VCaP (cell line): Measurements from ENCODE around the gene ZNF277.

Experiments
- H3K27ac ChIP-seq: fragments of 450-650 bp; 2 replicates; pipeline ENCODE4 v1.5.1; 2017
- CTCF ChIP-seq: fragments of 450-650 bp; conservative IDR thresholded peaks from 2 replicates; pipeline ENCODE4 v1.5.1; 2017; ENCODE audit warnings: mild to moderate bottlenecking, moderate library complexity

The ZNF277 gene

GRCh38 chr7:112185005-112185834 lies 21.3 kb upstream of the ZNF277 start:
- TF ChIP-seq CTCF, result no peak
- H3K27ac ChIP-seq, result no peak overlapping the region

- no peak for TF ChIP-seq CTCF
- H3K27ac ChIP-seq, result no peak overlapping the region
These were observed 20.2 kb upstream of the ZNF277 start for GRCh38 chr7:112186300-112186699.

- no peak overlapping the region for H3K27ac ChIP-seq
- TF ChIP-seq CTCF, result no peak
These were observed 18.2 kb upstream of the ZNF277 start for GRCh38 chr7:112188257-112188656.

- no peak overlapping the region for H3K27ac ChIP-seq
- no peak for TF ChIP-seq CTCF
These were observed 16.8 kb upstream of the ZNF277 start for GRCh38 chr7:112189691-112190090.

GRCh38 chr7:112190120-112190519 lies 16.4 kb upstream of the ZNF277 start:
- no peak for TF ChIP-seq CTCF
- no peak overlapping the region for H3K27ac ChIP-seq

- H3K27ac ChIP-seq, result no peak overlapping the region
- no peak for TF ChIP-seq CTCF
These were observed 14.0 kb upstream of the ZNF277 start for GRCh38 chr7:112192236-112193154.

- no peak overlapping the region for H3K27ac ChIP-seq
- no peak for TF ChIP-seq CTCF
These were observed 12.5 kb upstream of the ZNF277 start for GRCh38 chr7:112193915-112194502.
